Adrenal gland (tissue), 5 donors: ENCODE data around the gene DCDC2C.

Source experiments
- CTCF ChIP-seq, 6 experiments: fragments of 450-650 bp in 4 of 6; fragments of 200-600 bp in 2 of 6; sonication (generic) in 1 of 6; IDR thresholded peaks; 1 replicate in 5 of 6; 2 replicates in 1 of 6; pipeline versions ENCODE4 v1.5.1 to v1.8.0; 2016 to 2021; ENCODE audit warnings: antibody characterized with exemption in 6 of 6, mild to moderate bottlenecking in 2 of 6, moderate library complexity in 1 of 6
- POLR2A ChIP-seq, 2 donors: fragments of 450-650 bp; IDR thresholded peaks; one replicate each; pipeline ENCODE4 v1.6.1; 2017; ENCODE audit warnings: antibody characterized with exemption in 2 of 2, mild to moderate bottlenecking in 2 of 2, moderate library complexity in 1 of 2
- donor health status: DM: no; HTN: no; CAD: no.

GRCh38 chr2:3705782-3706181 is 2.4 kb downstream of the DCDC2C start:
- TF ChIP-seq CTCF (IDR thresholded peaks at IDR 0.05): no peak
- no peak for TF ChIP-seq POLR2A (IDR thresholded peaks at IDR 0.05)
